Measurements from ENCODE around the gene PLXNA4. TPM values are rescaled to one million over a fixed set of nuclear protein-coding genes. Genes with fewer than 3 reads are reported as not detected.

The PLXNA4 gene
- total and polyA plus RNA-seq, 2 experiments from 2014 or later, result 1.9 to 4.8 TPM

DNA sequence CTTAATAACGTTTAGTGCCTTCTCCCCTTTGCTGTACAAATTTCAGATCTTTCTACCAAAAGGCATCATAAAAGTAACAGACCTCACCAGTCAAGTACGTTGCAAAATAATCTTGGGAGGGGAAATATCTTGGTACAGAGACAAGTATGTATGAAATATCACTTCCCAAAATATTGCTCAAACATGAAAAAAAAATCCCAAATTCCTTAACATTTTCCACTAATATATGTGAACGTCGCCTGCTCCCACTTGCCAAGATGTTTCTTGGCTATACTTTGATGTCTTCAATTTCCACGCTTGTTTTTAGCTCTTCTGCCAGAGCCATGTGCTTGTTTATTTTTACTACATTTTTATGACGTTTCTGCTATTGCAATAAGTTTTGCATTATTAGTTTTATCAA is 223.5 kb downstream of the PLXNA4 start:
- H3K27me3 ChIP-seq, result no peaks in the 10 kb centered on the region
- peaks cover 25% of the 10 kb centered on the region for H3K4me1 ChIP-seq (ENCODE audit: insufficient read depth)
- no peaks in the 10 kb centered on the region for H3K79me2 ChIP-seq
- no peaks in the 10 kb centered on the region for H4K20me1 ChIP-seq (ENCODE audit: insufficient read depth, poor library complexity, severe bottlenecking)
- H3K9me3 ChIP-seq (ENCODE audit: low read depth), result no peaks in the 10 kb centered on the region
- H3K4me2 ChIP-seq, result no peak overlapping the region
- H3K9me2 ChIP-seq (replicated peaks; ENCODE audit: insufficient read depth), result no peaks in the 10 kb centered on the region
- H2AFZ ChIP-seq, result no peak overlapping the region
- peak overlapping the region; percentile 33 for H3K27ac ChIP-seq
- H3K36me3 ChIP-seq (replicated peaks; ENCODE audit: insufficient read depth, low read depth), result no peaks in the 10 kb centered on the region
- DNase-seq (ENCODE audit: low spot score), result no peak
- H3K4me3 ChIP-seq, result no peak overlapping the region
- WGBS (ENCODE audit: low lambda C conversion rate, missing lambda C conversion rate), result 53% methylated on average over 6 of the region's 6 CpGs
- TF ChIP-seq EZH2phosphoT487 (IDR thresholded peaks at IDR 0.05; ENCODE audit: low read depth, severe bottlenecking, unreplicated experiment) (no peak), EZH2 (IDR thresholded peaks at IDR 0.05; ENCODE audit: borderline replicate concordance) (no peak)
- TF ChIP-seq, protein P1, sequence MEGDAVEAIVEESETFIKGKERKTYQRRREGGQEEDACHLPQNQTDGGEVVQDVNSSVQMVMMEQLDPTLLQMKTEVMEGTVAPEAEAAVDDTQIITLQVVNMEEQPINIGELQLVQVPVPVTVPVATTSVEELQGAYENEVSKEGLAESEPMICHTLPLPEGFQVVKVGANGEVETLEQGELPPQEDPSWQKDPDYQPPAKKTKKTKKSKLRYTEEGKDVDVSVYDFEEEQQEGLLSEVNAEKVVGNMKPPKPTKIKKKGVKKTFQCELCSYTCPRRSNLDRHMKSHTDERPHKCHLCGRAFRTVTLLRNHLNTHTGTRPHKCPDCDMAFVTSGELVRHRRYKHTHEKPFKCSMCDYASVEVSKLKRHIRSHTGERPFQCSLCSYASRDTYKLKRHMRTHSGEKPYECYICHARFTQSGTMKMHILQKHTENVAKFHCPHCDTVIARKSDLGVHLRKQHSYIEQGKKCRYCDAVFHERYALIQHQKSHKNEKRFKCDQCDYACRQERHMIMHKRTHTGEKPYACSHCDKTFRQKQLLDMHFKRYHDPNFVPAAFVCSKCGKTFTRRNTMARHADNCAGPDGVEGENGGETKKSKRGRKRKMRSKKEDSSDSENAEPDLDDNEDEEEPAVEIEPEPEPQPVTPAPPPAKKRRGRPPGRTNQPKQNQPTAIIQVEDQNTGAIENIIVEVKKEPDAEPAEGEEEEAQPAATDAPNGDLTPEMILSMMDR (IDR thresholded peaks at IDR 0.05; ENCODE audit: poor library complexity), result no peak

DNA sequence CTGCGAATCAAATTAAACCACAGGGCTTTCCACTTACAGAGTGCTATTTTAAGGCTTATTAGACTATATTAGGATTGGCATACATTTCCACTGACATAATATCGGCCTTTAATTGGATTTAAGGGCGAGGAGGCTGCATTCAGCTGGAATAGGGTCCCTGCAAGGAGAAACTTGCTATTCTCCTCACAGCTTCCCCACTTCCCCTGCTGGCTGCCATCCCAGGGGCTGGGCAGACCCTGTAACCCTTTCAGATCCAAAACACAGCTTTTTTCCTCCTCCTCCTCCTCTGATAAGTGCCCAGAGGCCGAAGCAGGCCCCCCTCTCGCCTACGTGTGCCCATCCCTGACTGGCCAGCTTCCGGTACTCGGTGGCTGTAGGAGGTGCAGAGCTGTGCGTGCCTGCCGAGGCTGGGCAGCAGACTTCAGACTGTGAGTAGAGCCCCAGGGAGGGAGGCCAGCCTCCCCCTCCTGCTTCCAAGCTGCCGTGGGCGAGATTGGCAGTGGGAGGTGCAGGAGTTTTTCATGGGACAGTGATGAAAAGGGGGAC is 224.2 kb downstream of the PLXNA4 start:
- no peaks in the 10 kb centered on the region for H3K9me2 ChIP-seq (replicated peaks; ENCODE audit: insufficient read depth)
- 74% methylated on average over 11 of the region's 12 CpGs for WGBS (ENCODE audit: low lambda C conversion rate, missing lambda C conversion rate)
- no peaks in the 10 kb centered on the region for H4K20me1 ChIP-seq (ENCODE audit: insufficient read depth, poor library complexity, severe bottlenecking)
- H3K4me3 ChIP-seq, result no peak overlapping the region
- no peak for TF ChIP-seq EZH2phosphoT487 (IDR thresholded peaks at IDR 0.05; ENCODE audit: low read depth, severe bottlenecking, unreplicated experiment)
- TF ChIP-seq, protein P1 (IDR thresholded peaks at IDR 0.05; ENCODE audit: poor library complexity), result no peak
- TF ChIP-seq EZH2 (IDR thresholded peaks at IDR 0.05; ENCODE audit: borderline replicate concordance), result no peak
- H3K4me1 ChIP-seq (ENCODE audit: insufficient read depth), result peaks cover 25% of the 10 kb centered on the region
- H2AFZ ChIP-seq, result no peak overlapping the region
- H3K27ac ChIP-seq, result peak overlapping the region; percentile 33
- H3K27me3 ChIP-seq, result no peaks in the 10 kb centered on the region
- no peaks in the 10 kb centered on the region for H3K36me3 ChIP-seq (replicated peaks; ENCODE audit: insufficient read depth, low read depth)
- H3K4me2 ChIP-seq, result no peak overlapping the region
- no peaks in the 10 kb centered on the region for H3K9me3 ChIP-seq (ENCODE audit: low read depth)
- DNase-seq (ENCODE audit: low spot score), result no peak
- H3K79me2 ChIP-seq, result no peaks in the 10 kb centered on the region

DNA sequence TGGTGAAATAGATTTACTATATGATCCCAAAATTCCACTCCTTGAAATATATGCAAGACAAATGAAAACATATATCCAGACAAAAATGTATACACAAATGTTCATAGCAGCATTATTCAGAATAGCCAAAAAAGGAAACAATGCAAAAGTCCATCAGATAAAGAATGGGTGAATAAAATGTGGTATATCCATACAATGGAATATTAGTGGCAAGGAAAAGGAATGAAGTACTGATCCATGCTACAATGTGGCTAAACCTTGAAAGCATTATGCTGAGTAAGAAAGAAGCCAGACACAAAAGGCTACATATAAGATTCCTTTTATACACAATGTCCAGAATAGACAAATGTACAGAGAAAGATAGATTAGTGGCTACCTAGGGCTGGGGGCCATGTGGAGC is 225.5 kb downstream of the PLXNA4 start:
- no peak for TF ChIP-seq EZH2phosphoT487 (IDR thresholded peaks at IDR 0.05; ENCODE audit: low read depth, severe bottlenecking, unreplicated experiment)
- no peak for TF ChIP-seq EZH2 (IDR thresholded peaks at IDR 0.05; ENCODE audit: borderline replicate concordance)
- TF ChIP-seq, protein P1 (IDR thresholded peaks at IDR 0.05; ENCODE audit: poor library complexity), result no peak
- no peak overlapping the region for H3K27ac ChIP-seq
- H2AFZ ChIP-seq, result no peak overlapping the region
- no peaks in the 10 kb centered on the region for H3K79me2 ChIP-seq
- H4K20me1 ChIP-seq (ENCODE audit: insufficient read depth, poor library complexity, severe bottlenecking), result no peaks in the 10 kb centered on the region
- H3K9me2 ChIP-seq (replicated peaks; ENCODE audit: insufficient read depth), result no peaks in the 10 kb centered on the region
- DNase-seq (ENCODE audit: low spot score), result no peak
- no peak overlapping the region for H3K4me3 ChIP-seq
- peaks cover 25% of the 10 kb centered on the region for H3K4me1 ChIP-seq (ENCODE audit: insufficient read depth)
- no peaks in the 10 kb centered on the region for H3K9me3 ChIP-seq (ENCODE audit: low read depth)
- no peaks in the 10 kb centered on the region for H3K27me3 ChIP-seq
- no peak overlapping the region for H3K4me2 ChIP-seq
- no peaks in the 10 kb centered on the region for H3K36me3 ChIP-seq (replicated peaks; ENCODE audit: insufficient read depth, low read depth)

DNA sequence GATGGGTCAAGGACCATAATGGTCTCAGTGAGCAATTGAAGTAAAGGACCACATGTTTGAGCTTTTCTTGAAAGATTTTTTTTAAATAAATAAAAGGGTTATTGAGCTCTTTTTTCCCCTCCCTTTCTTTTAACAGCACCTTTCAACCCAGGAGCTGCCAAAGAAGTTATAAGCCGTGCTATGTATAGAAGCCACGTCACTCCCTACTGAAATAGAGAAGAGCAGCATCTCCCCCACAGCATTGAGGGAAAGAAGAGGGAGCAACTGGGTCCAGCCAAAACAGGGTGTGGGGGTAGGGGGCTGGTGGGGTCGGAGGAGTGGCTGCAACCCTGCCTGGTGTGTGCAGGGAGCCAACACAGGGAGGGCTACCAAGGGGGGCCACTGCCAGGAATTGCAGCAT is 227.2 kb downstream of the PLXNA4 start:
- Histone ChIP-seq H3K36me3 (replicated peaks; ENCODE audit: insufficient read depth, low read depth) (no peaks in the 10 kb centered on the region), H3K9me3 (ENCODE audit: low read depth) (no peaks in the 10 kb centered on the region), H2AFZ (no peak overlapping the region), H3K4me1 (ENCODE audit: insufficient read depth) (peaks cover 25% of the 10 kb centered on the region), H3K27ac (no peak overlapping the region), H3K27me3 (no peaks in the 10 kb centered on the region), H4K20me1 (ENCODE audit: insufficient read depth, poor library complexity, severe bottlenecking) (no peaks in the 10 kb centered on the region), H3K9me2 (replicated peaks; ENCODE audit: insufficient read depth) (no peaks in the 10 kb centered on the region), H3K4me2 (no peak overlapping the region), H3K79me2 (no peaks in the 10 kb centered on the region), H3K4me3 (no peak overlapping the region)
- TF ChIP-seq EZH2 (IDR thresholded peaks at IDR 0.05; ENCODE audit: borderline replicate concordance) (no peak), EZH2phosphoT487 (IDR thresholded peaks at IDR 0.05; ENCODE audit: low read depth, severe bottlenecking, unreplicated experiment) (no peak)
- TF ChIP-seq, protein P1 (IDR thresholded peaks at IDR 0.05; ENCODE audit: poor library complexity), result no peak
- WGBS (ENCODE audit: low lambda C conversion rate, missing lambda C conversion rate), result 84% methylated on average over 3 of the region's 3 CpGs
- DNase-seq (ENCODE audit: low spot score), result no peak

All from hepatocyte (in vitro differentiated cells).